HCT116 (cell line): ENCODE results near the gene SLC12A8. TPM values are rescaled to one million over a fixed set of nuclear protein-coding genes. Genes with fewer than 3 reads are reported as not detected.

Experiments
- ATAC-seq: fragments of 200-7000 bp; cut with Tn5 transposase; 2 replicates; pipeline ENCODE4 v1.9.1; 2020; ENCODE audit warnings: mild to moderate bottlenecking, moderate library complexity
- BruUV-seq: library from RNA; stranded (reverse); fragments of 400-500 nt; replicated peaks from 2 replicates; lab custom pipeline; 2021; lab: Mats Ljungman, UMichigan
- CTCF ChIA-PET: fragments of 300-600 bp; sonication (Branson Sonifier 250); formaldehyde crosslinking; loops from one replicate; lab custom pipeline; 2021; ENCODE audit warnings: antibody characterized with exemption; lab: Charles Lee
- POLR2A ChIA-PET: fragments of 300-600, 350-600 bp; sonication (Branson Sonifier 250); formaldehyde crosslinking; loops from one replicate; lab custom pipeline; 2021; ENCODE audit warnings: antibody characterized with exemption; lab: Charles Lee
- RAD21 ChIA-PET, 2 experiments: fragments of 300-600 bp; sonication (Branson Sonifier 250); formaldehyde crosslinking; loops; one replicate each; lab custom pipeline; 2023; ENCODE audit warnings: low total read pairs in 2 of 2; ENCODE audit not compliant: uncharacterized antibody in 2 of 2, unreplicated experiment in 2 of 2, low non-redundant PET in 1 of 2; lab: Charles Lee
- DNase-seq: peaks from one replicate; pipeline ENCODE4 v3.0.0-alpha.2; 2010; ENCODE audit warnings: low read depth, low spot score
- H2AFZ ChIP-seq: fragments of 200-600 bp; shearing (Covaris generic), sonication (generic); 2 replicates; pipeline ENCODE4 v1.6.1; 2017; ENCODE audit warnings: low read depth, mixed run types, mixed read lengths, antibody characterized with exemption, low read length; ENCODE audit not compliant: poor library complexity, severe bottlenecking
- H3K27ac ChIP-seq: 2 replicates; pipeline ENCODE4 v1.5.1; 2012; ENCODE audit warnings: low read depth, low read length
- H3K27me3 ChIP-seq: fragments of 200-600 bp; sonication (generic); 2 replicates; pipeline ENCODE4 v1.6.1; 2016; ENCODE audit warnings: mixed run types, low read length, mixed read lengths; ENCODE audit not compliant: insufficient read depth
- H3K36me3 ChIP-seq, 2 experiments: fragments of 200-500 bp in 1 of 2; fragments of 200-600 bp in 1 of 2; sonication (Bioruptor generic) in 1 of 2; sonication (generic) in 1 of 2; 2 replicates each; pipeline versions ENCODE4 v1.5.1 to v1.6.1; 2014 to 2016; ENCODE audit warnings: low read length in 2 of 2, inconsistent platforms in 1 of 2, mixed read lengths in 1 of 2, mixed run types in 1 of 2; ENCODE audit not compliant: insufficient read depth in 2 of 2, control insufficient read depth in 1 of 2
- H3K4me1 ChIP-seq, 2 experiments: fragments of 200-600 bp in 1 of 2; sonication (generic) in 1 of 2; 2 replicates each; pipeline versions ENCODE4 v1.5.1 to v1.6.1; 2012 to 2017; ENCODE audit warnings: low read length in 2 of 2, inconsistent platforms in 1 of 2, mild to moderate bottlenecking in 1 of 2, mixed read lengths in 1 of 2, mixed run types in 1 of 2, moderate library complexity in 1 of 2; ENCODE audit not compliant: insufficient read depth in 2 of 2, control insufficient read depth in 1 of 2
- H3K4me2 ChIP-seq: fragments of 200-600 bp; sonication (generic); 2 replicates; pipeline ENCODE4 v1.6.1; 2017; ENCODE audit warnings: mixed run types, low read length, mixed read lengths
- H3K4me3 ChIP-seq, 2 experiments: fragments of 200-600 bp in 1 of 2; sonication (generic) in 1 of 2; replicated peaks in 1 of 2; 2 replicates each; pipeline ENCODE4 v1.5.1; 2011 to 2016; ENCODE audit warnings: low read length in 2 of 2, control low read depth in 1 of 2, low read depth in 1 of 2, mild to moderate bottlenecking in 1 of 2, mixed read lengths in 1 of 2, mixed run types in 1 of 2
- H3K79me2 ChIP-seq: fragments of 200-600 bp; sonication (generic); 2 replicates; pipeline ENCODE4 v1.6.1; 2017; ENCODE audit warnings: mild to moderate bottlenecking, mixed run types, low read length, moderate library complexity, mixed read lengths; ENCODE audit not compliant: insufficient read depth
- H3K9ac ChIP-seq: fragments of 200-600 bp; sonication (generic); 2 replicates; pipeline ENCODE4 v1.6.1; 2016; ENCODE audit warnings: low read length, mixed read lengths
- H3K9me2 ChIP-seq: fragments of 200-600 bp; sonication (generic), shearing (Covaris generic); 2 replicates; pipeline ENCODE4 v1.6.1; 2017; ENCODE audit warnings: mixed run types, mild to moderate bottlenecking, moderate library complexity; ENCODE audit not compliant: insufficient read depth
- H3K9me3 ChIP-seq, 2 experiments: fragments of 200-500 bp in 1 of 2; fragments of 200-600 bp in 1 of 2; sonication (Bioruptor generic) in 1 of 2; sonication (generic) in 1 of 2; 2 replicates each; pipeline ENCODE4 v1.6.1; 2014 to 2017; ENCODE audit warnings: low read length in 2 of 2, mixed read lengths in 2 of 2, inconsistent platforms in 1 of 2, low read depth in 1 of 2, mild to moderate bottlenecking in 1 of 2, mixed run types in 1 of 2, moderate library complexity in 1 of 2; ENCODE audit not compliant: control insufficient read depth in 1 of 2, insufficient read depth in 1 of 2
- H4K20me1 ChIP-seq: fragments of 200-600 bp; sonication (generic), shearing (Covaris generic); 2 replicates; pipeline ENCODE4 v1.6.1; 2017; ENCODE audit warnings: mixed run types, mild to moderate bottlenecking, moderate library complexity; ENCODE audit not compliant: insufficient read depth
- CBX3 ChIP-seq: IDR thresholded peaks from 2 replicates; pipeline ENCODE4 v1.6.1; 2012; ENCODE audit warnings: low read depth
- CEBPB ChIP-seq: IDR thresholded peaks from 2 replicates; pipeline ENCODE4 v1.6.1; 2012; ENCODE audit warnings: low read depth
- EZH2 ChIP-seq: fragments of 200-600 bp; sonication (generic); IDR thresholded peaks from 2 replicates; pipeline ENCODE4 v1.6.1; 2017; ENCODE audit warnings: antibody characterized with exemption, mixed run types
- EZH2phosphoT487 ChIP-seq: fragments of 200-600 bp; IDR thresholded peaks from 2 replicates; pipeline ENCODE4 v1.6.1; 2018; ENCODE audit warnings: antibody characterized with exemption, borderline replicate concordance
- FOSL1 ChIP-seq: IDR thresholded peaks from 2 replicates; pipeline ENCODE4 v1.6.1; 2012; ENCODE audit warnings: low read depth
- JUND ChIP-seq: IDR thresholded peaks from 2 replicates; pipeline ENCODE4 v1.6.1; 2012
- MAX ChIP-seq: IDR thresholded peaks from 2 replicates; pipeline ENCODE4 v1.6.1; 2012
- POLR2A ChIP-seq: IDR thresholded peaks from 2 replicates; pipeline ENCODE4 v1.7.0; 2011; ENCODE audit warnings: borderline replicate concordance; ENCODE audit not compliant: insufficient read depth, insufficient read length; ENCODE audit errors: extremely low read depth
- RAD21 ChIP-seq: IDR thresholded peaks from 2 replicates; pipeline ENCODE4 v1.6.1; 2012; ENCODE audit warnings: low read depth, mild to moderate bottlenecking
- REST ChIP-seq: IDR thresholded peaks from 2 replicates; pipeline ENCODE4 v1.6.1; 2012; ENCODE audit warnings: low read depth
- SP1 ChIP-seq: IDR thresholded peaks from 2 replicates; pipeline ENCODE4 v1.6.1; 2012; ENCODE audit warnings: low read depth
- SRF ChIP-seq: IDR thresholded peaks from 2 replicates; pipeline ENCODE4 v1.6.1; 2012; ENCODE audit warnings: low read depth
- TCF7L2 ChIP-seq: IDR thresholded peaks from 2 replicates; pipeline ENCODE4 v1.7.0; 2011; ENCODE audit warnings: borderline replicate concordance, inconsistent platforms; ENCODE audit not compliant: insufficient read depth, insufficient read length; ENCODE audit errors: extremely low read depth
- YY1 ChIP-seq: IDR thresholded peaks from 2 replicates; pipeline ENCODE4 v1.6.1; 2011; ENCODE audit warnings: low read length, low read depth, moderate library complexity, mild to moderate bottlenecking; ENCODE audit not compliant: insufficient replicate concordance; ENCODE audit errors: extremely low read depth
- ZBTB33 ChIP-seq: IDR thresholded peaks from 2 replicates; pipeline ENCODE4 v1.6.1; 2011; ENCODE audit warnings: mild to moderate bottlenecking, low read length, moderate library complexity; ENCODE audit not compliant: insufficient replicate concordance; ENCODE audit errors: extremely low read depth
- ZFX ChIP-seq: fragments of 450-650 bp; IDR thresholded peaks from 2 replicates; pipeline ENCODE4 v1.6.1; 2017
- ZNF274 ChIP-seq: fragments of 200-500 bp; sonication (Bioruptor generic); IDR thresholded peaks from 2 replicates; pipeline ENCODE4 v1.6.1; 2014; ENCODE audit warnings: mild to moderate bottlenecking, low read depth, low read length, inconsistent platforms
- intact Hi-C: fragments of 100-400 bp; cut with micrococcal nuclease; formaldehyde crosslinking; loops from 2 replicates; pipeline ENCODE4 v1.10.0; 2022
- total RNA-seq: library from RNA; stranded (reverse); gene quantifications from one replicate; pipeline ENCODE4 v1.2.1, GENCODE V29; 2021; ENCODE audit not compliant: unreplicated experiment

SLC12A8 gene
- total RNA-seq, 1 experiment from 2014 or later, result 19.9 TPM

DNA sequence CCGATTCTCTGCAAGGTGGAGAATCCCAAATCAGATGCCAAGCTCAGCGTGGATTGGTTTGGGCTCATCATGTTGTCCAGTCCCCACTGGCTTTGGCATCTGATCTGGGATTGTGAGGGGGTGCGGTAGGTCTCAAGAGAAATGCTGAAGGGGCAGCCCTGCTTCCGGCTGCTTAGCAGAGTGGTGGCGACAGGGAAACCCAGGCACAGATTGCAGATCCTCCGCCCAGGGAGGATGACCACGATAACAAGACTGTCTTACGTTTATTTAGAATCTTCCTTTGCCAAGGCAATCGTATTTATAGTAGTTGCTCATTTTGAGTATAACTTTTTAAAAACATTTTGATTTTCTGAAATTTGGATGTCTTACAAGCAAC, 61.1 kb downstream of the SLC12A8 start:
- H3K9me2 ChIP-seq, result no peaks in the 10 kb centered on the region
- no TSS peak for BruUV-seq
- intact Hi-C loops, result loop anchor here (2.0 kb wide), 2 partner anchors 157 to 431 kb away; no protein-coding TSS in a partner anchor
- H3K4me1 ChIP-seq, result peaks cover 0 to 7% of the 10 kb centered on the region in 2 experiments; a peak in 1 of 4 replicates
- H3K9me3 ChIP-seq, result no peaks in the 10 kb centered on the region
- H3K27ac ChIP-seq, result no peak overlapping the region
- no peaks in the 10 kb centered on the region for H3K27me3 ChIP-seq
- no peak for DNase-seq
- no peaks in the 10 kb centered on the region for H4K20me1 ChIP-seq
- no peak for TF ChIP-seq EZH2phosphoT487
- TF ChIP-seq ZFX, result no peak
- TF ChIP-seq RAD21, result no peak
- TF ChIP-seq YY1, result no peak
- TF ChIP-seq CBX3, result no peak
- TF ChIP-seq ZNF274, result no peak
- TF ChIP-seq EZH2, result no peak
- TF ChIP-seq TCF7L2, result no peak
- no peak for TF ChIP-seq CEBPB
- TF ChIP-seq MAX, result no peak
- no peak for TF ChIP-seq ZBTB33
- no peak for TF ChIP-seq SRF
- TF ChIP-seq REST, result no peak
- TF ChIP-seq SP1, result no peak
- TF ChIP-seq FOSL1, result no peak
- no peak for TF ChIP-seq POLR2A
- TF ChIP-seq JUND, result no peak
- no peak for ATAC-seq
- H3K36me3 ChIP-seq, result no peaks in the 10 kb centered on the region
- ChIA-PET CTCF (no interaction called here), RAD21 (no interaction called here), POLR2A (no interaction called here)
- H3K79me2 ChIP-seq, result no peaks in the 10 kb centered on the region
- no peak overlapping the region for H3K4me2 ChIP-seq
- no peak overlapping the region for H3K9ac ChIP-seq
- H3K4me3 ChIP-seq, result no peak overlapping the region
- no peak overlapping the region for H2AFZ ChIP-seq
